Limb (tissue), 2 donors: ENCODE measurements around the gene CEP350.

Source experiments
- DNase-seq, 2 donors: peaks; one replicate each; pipeline ENCODE4 v3.0.0-alpha.2; 2016; ENCODE audit errors: extremely low spot score in 2 of 2

CEP350 gene, protein sequence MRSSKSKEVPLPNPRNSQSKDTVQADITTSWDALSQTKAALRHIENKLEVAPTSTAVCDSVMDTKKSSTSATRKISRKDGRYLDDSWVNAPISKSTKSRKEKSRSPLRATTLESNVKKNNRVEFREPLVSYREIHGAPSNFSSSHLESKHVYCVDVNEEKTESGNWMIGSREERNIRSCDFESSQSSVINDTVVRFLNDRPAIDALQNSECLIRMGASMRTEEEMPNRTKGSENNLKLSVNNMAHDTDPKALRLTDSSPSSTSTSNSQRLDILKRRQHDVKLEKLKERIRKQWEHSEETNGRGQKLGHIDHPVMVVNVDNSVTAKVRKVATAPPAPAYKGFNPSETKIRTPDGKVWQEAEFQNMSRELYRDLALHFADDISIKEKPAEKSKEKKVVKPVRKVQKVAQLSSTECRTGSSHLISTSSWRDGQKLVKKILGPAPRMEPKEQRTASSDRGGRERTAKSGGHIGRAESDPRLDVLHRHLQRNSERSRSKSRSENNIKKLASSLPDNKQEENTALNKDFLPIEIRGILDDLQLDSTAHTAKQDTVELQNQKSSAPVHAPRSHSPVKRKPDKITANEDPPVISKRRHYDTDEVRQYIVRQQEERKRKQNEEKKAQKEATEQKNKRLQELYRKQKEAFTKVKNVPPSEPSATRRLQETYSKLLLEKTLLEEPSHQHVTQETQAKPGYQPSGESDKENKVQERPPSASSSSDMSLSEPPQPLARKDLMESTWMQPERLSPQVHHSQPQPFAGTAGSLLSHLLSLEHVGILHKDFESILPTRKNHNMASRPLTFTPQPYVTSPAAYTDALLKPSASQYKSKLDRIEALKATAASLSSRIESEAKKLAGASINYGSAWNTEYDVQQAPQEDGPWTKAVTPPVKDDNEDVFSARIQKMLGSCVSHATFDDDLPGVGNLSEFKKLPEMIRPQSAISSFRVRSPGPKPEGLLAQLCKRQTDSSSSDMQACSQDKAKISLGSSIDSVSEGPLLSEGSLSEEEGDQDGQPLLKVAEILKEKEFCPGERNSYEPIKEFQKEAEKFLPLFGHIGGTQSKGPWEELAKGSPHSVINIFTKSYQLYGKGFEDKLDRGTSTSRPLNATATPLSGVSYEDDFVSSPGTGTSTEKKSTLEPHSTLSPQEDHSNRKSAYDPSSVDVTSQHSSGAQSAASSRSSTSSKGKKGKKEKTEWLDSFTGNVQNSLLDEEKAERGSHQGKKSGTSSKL (N-terminal part only)

DNA sequence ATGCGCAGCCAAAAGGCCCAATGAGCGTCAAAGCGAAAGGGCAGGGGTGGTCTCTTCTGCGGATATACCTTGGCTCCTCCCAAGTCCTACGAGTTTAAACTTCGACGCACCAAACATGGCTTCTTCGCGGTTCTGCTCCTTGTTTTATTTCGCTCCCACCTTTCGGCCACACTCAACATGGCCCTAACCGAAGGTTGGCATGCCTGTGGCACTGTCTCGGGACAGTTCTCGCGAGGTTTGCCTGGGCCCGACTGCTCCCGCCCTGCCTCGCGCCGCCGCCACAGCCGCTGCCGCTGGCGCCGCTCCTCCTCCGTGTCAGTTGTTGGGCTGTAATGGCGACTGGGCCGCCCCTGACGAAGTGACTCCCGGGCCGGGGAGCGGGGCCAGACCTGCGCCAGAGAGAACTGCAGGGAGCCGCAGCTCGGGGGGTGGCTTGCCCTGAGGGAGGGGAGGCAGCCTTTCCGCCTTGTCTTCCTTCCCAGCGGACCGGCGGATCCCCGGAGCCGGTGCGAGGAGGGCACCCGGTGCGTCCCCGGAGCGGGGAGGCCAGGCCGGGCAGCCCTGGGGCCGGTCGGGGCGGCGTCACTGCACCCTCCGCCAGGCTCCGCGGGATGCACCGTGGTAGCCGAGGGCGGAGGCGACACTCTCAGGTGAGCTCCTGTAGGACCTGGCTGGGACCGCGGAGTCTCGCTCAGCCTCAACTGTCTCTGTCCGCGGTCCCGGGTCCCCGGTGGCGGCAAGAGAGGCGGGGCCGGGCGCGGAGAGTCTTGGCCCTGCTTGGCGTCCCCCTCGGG, at the start of gene CEP350:
CEP350 (plus strand) TSS at position 318 of the 794 bp plus-strand sequence. CDS start 31,372 bp downstream, outside the sequence.
- peak; percentile 98 for DNase-seq

DNA sequence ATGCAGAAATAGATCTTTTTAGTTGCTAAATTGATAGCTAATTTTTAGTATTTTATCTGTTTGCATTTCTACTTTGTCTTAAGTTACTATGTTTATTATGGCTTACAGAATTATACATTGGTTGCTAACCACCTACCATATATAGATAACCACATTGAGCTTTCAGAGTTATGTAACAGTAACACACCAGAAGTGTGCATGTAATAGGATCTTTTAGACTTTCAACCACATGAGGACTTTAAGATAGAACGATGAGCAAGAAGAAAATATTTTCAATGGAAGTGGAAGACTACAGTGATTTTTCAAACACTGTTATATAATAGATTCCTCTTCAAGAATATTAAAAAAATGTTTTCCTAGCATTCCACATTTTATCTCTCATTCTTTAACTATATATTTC, 43.7 kb upstream of the CEP350 start:
- DNase-seq = no peak

DNA sequence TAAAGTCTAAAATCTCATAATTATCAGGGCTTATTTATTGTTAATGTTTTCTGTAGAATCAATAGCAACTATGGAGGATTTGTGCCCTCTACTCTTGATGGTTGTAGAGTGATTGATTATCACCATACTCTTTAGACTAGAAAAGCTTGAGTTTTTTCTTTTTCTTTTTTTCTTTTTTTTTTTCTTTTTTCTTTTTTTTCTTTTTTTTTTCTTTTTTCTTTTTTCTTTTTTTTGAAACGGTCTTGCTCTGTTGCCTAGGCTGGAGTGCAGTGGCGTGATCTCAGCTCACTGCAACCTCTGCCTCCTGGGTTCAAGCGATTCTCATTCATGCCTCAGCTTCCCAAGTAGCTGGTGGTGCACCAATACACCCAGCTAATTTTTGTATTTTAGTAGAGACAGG, 42.8 kb upstream of the CEP350 start:
- no peak for DNase-seq

DNA sequence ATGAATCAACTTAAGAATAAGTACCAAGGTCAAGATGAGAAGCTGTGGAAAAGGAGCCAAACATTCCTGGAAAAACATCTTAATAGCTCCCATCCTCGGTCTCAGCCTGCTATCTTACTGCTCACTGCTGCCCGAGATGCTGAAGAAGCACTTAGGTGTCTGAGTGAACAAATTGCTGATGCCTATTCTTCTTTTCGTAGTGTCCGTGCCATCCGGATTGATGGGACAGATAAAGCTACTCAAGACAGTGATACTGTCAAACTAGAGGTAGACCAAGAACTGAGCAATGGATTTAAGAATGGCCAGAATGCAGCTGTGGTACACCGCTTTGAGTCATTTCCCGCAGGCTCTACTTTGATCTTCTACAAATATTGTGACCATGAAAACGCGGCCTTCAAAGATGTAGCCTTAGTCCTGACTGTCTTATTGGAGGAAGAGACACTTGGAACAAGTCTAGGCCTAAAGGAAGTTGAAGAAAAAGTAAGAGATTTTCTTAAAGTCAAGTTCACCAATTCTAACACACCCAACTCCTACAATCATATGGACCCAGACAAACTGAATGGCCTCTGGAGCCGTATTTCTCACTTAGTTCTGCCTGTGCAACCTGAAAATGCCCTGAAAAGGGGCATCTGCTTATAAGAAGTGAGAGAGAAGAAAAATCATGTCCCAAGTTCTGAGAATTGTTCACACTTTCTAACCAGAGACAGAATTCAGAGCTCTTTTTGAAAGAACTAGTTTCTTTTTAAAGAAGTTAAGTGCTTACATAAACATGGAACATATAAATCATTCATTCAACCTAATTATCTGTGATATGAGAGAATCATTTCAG, 36.8 kb upstream of the CEP350 start:
- DNase-seq = no peak

DNA sequence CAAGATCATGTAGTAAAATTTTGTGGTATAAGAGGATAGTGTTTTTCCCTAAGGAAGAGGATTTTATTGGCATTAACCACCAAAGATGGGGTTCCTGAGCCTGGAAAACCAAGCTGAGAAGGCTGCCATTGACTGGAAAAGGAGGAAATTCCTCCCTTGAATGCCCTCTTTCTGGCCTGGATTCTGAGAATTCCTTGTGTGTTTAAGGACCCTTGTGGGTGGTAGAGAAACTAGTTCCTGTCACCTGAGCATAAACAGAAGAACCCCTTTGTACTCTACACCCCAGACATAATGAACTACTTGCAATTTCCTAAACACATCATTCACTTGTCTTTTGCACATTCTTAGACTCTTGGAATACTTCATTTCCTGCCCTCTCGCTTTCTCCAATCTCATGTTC, 33.1 kb upstream of the CEP350 start:
- DNase-seq = no peak

DNA sequence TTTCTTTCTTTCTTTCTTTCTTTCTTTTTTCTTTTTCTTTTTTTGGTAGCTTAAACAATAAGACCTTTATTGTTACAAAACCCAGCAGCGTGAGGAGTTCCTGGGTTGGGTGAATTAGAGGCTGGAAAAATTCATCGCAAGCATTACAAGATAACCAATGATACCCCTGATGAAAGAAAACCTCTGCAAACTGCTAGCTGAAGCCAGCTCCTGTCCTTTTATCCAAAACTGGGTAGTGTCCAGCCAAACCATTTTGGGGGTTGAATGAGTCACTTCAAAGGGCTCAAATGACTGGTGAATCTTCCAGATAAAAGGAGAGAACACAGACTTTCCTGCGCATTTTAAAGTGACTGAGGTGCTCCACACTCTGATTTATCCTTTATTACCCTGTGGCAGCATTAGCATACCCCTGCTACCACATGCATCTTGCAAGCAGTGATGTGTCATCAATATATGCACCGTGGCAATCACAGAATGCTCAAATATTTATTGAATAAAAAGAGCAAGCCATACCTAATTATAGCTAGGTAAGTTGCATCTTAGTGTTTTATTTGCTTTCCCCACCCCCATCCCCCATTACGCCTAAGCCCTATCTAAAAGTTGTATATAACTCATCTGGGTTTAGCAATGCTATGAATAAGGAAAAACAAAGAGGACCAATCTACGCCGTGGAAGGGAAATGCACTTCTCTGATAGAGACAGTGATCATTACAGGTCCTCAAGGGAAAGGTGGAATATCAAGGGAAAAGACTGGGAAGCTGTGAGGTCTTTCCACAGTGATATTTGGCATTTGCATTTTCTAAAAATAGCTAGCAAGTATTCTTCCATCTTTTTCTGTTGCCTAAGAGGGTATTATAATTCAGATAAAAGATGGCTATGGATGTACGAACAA, 32.4 kb upstream of the CEP350 start:
- DNase-seq = no peak

DNA sequence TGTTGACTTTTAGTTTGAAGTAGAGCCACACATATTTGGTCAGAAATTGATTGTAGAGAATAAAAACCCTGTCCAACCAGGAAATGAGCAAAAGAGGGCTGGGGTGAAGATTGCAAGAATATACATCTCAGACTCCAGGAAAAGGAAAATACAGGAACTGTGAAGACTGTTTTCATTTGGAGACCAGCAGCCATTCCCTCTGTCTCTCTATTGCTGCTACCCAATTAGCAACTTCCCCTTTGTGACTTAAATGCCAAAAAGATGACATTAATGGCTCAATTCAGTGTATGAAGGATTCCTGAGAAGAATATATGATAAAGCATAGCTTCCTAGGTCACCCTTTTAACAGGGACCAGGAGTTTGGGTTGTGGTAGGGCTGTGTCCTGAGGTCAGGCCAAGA, 31.6 kb upstream of the CEP350 start:
- no peak for DNase-seq

DNA sequence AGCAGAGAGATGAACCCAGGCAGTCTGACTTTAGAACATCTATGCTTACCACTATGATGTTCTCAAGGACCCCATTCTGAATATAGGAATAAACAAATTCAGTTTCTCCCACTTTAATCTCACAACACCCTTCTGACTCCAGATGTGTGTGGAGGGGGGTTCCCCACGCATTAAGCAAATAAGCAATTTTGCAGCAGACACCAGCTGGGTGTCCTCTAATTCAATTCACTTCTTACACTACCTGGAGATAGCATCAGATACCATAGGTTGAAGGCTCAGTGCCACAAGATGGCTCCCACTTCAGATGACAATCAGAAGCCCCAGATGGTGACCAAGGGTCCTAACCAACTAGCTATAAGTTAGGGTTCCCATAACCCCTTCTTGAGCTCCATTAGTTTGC, 30.3 kb upstream of the CEP350 start:
- no peak for DNase-seq

DNA sequence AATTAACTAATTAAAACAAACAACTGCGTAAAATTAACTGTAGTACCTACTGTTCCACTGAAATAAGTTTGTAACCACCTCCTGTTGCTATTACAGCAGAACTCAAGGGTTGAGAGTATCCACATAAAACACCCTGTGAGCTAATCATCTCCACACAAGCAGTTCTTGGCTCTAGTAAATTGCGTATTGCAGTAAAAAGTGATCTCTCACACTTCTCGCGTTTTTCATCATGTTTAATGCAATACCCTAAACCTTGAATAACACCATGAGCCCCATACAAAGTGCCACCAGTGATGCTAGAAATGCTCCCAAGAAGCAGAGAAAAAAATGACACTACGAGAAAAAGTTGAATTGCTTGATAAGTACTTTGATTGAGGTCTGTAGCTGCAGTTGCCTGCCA, 29.3 kb upstream of the CEP350 start:
- no peak for DNase-seq

DNA sequence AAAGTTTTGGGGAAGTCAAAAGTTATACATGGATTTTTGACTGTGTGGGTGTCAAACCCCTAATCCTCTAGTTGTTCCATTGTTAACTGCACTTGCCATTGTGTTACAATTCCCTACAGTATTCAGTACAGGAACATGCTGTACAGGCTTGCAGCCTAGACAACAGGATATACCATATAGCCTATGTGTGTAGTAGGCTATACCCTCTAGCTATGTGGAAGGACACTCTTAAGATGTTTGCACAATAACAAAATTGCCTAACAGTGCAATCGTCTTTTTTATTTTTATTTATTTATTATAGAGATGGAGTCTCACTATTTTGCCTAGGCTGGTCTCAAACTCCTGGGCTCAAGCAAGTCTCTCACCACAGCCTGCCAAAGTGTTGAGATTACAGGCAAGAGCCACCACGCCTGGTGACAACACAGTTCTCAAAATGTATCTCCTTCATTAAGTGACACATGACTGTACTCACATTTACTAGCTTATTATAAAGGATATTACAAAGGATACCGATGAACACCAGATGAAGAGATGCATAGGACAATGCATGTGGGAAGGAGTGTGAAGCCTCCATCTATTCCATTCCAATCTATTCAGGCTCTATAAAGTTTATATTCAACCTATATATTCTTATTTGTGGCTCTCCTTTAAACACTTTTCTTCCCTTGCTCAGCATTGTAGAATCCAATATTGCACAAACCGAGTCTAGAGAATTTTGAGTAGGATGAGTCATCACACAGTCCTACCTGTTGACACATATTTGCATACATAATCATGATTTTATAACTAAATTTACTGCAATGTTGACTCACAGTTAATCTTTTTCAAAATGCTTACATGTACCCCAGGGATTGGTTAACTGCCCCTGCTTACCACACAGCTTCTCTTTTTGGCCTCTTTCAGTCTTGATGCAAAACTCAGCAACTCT, 28.4 kb upstream of the CEP350 start:
- DNase-seq = no peak

DNA sequence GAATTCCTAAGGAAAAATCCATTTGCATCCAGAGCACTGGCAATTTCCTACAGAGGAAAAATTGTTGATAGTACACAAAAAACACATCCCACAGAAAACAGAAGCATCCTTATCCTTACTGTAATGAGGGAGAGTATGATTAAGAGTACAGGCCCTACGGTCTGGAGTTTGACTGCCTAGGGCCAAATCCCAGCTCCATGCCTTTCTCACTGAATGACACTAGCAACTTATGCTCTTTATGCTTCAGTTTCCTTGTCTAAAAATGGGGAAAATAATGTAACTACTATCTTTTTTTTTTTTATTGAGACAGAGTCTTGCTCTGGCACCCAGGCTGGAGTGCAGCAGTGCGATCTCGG, 27.8 kb upstream of the CEP350 start:
- DNase-seq = no peak

DNA sequence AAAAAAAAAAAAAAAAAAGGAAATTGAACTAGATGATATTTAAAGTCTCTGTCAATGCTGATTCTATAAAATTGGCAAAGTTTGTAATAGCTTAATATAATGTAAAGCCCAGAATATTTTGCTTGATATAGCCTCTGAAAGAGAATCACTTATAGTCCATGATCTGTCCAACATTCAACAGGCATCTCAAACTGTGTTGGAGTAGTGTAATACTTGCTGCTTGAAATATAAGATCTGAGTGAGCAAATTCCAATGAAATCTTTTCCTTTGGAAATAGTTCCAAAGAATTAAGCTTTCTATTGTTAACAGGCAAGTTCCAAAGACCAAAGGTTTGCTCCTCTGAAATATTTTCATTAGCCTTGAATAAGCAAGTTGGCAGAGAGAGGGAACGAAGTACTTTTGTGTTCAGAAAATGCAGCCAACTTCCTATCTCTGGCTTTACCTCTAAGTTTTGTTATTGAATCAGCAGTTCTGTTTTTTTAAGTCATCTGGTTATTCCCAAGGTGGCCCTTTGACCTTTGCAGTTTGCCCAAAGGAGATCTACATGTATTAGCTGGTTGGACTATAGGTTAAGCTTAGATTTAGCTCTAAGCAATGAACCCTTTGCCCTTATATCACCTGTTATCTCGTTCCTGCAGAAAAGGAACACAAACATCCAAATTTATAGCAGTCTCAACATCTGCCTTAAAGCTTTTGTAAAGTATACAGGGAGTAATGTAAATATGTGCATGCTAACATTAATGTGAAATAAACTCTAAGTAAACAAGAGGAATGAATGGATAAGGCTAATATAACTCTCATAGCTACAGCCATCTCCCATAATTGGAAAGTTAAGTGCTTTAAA, 24.4 kb upstream of the CEP350 start:
- no peak for DNase-seq

DNA sequence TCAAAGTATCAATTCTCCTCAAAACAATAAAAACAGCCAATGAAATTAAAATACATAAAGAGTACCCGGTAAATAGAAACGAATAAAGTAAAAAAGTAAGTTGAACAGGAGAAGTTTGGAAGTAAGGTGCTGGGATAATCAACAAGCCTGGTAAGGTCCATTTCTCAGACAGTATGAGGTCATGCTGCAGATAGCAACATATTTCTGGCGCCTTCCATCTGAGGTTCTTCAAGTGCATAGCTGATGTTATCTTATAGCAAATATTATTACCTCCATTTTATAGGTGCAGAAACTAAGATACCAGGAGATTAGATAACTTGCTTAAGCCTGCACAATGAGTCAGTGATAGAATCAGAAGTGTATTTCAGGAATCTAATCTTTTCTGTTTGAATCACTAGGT, 23.7 kb upstream of the CEP350 start:
- DNase-seq = no peak

DNA sequence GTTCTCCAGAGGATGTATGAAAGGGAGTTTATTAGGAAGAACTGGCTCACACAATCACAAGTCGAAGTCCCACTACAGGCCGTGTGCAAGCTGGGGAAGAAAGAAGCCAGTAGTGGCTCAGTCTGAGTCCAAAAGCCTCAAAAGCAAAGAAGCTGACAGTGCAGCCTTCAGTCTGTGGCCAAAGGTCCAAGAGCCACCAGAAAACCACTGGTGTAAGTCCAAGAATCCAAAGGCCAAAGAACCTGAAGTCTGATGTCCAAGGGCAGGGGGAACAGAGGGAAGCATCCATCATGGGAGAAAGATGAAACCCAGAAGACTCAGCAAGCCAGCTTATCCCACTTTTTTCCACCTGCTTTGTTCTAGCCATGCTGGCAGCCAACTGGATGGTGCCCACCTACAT, 21.4 kb upstream of the CEP350 start:
- DNase-seq = no peak

DNA sequence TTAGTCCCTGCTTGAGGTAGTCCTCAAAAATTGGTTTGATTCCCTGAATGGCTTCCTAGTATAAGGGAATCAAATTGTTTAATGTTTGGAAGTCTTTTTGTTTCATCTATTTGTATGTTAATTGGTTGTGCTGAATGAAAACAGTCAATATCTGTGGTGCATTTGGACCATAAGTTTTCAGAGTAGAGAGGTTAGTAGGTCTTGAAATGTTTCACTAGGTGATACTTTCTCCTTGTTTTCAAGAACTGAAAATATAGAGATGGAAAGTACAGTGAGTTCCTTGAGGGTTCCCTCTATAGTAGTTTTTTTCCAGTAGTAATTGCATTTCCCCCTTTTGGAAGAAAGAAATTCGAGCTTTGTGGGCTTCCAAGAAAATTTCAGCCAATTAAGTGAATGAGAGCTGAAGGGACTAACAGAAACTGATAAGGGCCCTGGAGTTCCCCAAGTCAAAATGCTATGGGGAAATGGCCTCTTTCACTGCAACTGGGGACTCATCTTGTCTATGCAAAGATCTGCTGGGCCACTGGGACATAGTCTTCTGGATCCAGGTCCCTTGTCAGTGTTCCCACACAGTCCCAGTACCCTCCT, 18.6 kb upstream of the CEP350 start:
- DNase-seq = no peak

DNA sequence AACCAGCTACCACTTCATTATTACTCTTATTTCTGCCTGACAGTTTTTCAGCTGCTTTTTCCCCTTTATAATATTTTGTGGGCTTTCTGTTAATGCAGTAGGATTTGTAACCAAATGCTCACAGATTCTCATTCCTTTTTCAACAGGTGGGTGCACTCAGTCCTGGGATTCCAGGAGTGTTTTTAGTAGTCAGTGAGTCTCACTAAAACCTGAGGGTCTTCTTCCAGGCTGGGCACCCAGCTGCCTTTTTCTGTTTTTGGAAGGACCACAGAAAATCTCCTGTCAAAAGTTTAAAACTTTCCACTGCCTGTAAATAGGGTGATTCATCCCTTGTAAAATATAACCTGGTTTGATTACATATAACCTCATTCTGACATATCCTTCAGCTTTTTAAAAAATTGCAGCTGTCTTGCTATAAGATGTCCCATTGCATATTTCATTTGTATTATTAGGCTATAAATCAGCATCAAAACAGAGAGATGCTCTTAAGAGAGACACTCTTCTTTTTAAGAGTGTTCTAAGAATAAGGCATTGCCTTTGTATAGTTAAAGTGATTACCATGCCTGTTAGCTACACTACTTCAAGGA, 16.8 kb upstream of the CEP350 start:
- DNase-seq = no peak

DNA sequence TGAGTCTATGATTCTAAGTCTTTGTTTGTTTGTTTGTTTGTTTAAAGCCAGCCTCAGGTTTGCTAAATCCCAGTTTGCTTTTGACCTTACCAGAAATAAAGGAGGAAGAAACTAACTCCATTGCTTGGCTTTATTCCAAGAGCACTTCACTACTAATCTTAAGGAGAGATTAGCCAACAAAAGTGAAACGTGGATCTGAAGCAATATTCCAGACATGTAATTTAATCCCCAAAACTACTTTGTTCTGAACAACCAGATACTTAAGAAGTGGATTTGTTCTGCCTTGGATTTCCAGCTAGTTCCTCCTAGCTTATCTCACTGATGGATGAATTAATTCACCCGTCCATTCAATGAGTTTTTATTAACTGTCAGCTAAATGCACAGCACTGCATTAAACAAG, 15.9 kb upstream of the CEP350 start:
- no peak for DNase-seq
